GM21825 (cell line): ENCODE data around the gene DHRS7C.

Source experiments
- ATAC-seq: cut with Tn5 transposase; IDR thresholded peaks from one replicate; pipeline ENCODE4 v1.9.1; 2021; ENCODE audit warnings: mild to moderate bottlenecking, moderate library complexity; ENCODE audit not compliant: unreplicated experiment

The DHRS7C gene, protein sequence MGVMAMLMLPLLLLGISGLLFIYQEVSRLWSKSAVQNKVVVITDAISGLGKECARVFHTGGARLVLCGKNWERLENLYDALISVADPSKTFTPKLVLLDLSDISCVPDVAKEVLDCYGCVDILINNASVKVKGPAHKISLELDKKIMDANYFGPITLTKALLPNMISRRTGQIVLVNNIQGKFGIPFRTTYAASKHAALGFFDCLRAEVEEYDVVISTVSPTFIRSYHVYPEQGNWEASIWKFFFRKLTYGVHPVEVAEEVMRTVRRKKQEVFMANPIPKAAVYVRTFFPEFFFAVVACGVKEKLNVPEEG

DNA sequence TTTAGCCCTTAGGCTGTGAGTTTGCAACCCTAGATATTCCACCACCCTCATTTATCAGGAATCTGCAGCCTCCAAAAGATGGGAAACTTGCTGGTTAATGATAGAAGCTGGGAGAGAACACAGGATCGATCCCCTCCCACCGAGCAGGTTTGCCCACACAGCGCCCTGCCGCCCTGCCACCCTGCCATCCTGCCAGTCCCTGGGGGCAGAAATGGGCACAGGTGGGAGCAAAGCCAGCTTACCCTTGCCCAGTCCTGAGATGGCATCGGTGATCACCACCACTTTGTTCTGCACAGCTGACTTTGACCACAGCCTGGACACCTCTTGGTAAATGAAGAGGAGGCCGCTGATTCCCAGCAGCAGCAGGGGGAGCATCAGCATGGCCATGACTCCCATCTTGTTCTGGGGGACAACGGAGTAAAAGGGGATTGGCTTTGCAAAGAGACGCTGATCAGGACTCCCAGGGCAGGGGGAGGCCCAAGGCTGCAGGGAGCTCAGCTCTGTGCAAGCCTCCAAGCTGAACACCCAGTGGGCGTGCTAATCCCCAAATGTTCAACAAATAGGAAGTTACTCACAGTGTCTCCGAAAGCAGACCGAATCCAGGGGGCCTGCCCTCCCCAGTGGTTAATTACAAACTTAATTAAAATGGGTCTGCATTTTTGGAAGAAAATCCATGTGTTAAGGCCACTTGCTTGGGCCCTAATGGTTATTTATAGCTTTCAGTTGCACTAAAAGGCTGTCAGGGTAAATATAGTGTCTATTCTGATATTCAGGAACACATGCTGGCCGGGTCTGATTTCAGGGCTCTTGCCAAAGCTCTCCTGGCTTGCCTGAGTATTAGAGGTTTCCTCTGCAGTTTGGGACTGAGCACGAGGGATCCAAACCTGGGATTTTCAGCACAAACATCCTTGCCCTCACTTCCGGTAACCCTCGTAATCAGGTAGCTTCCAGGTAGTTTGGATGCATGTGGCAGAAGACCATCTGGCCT is at the start of gene DHRS7C:
DHRS7C (minus strand) TSS at position 704 of the 988 bp plus-strand sequence; CDS start at position 396, 308 bp downstream.
- ATAC-seq, result no peak

DNA sequence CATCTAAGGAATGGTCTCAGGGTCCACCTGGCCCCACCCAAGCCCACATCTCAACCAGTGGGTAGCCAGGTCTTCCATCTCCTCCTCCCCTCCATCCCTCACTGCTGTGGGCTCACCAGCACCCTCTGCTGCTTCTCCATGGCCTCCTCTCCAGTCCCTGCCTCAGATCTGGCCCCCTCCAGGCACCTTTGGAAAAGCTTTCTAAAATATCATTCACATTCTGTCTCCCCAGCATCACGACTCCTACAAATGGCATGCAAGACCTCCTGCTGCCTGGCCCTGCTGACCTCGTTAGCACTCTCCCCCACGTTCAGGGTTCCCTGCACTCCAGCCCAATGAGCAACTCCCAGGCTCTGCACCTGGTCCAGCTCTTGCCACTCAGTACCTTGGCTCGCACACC is 48.0 kb upstream of the DHRS7C start:
- no peak for ATAC-seq

DNA sequence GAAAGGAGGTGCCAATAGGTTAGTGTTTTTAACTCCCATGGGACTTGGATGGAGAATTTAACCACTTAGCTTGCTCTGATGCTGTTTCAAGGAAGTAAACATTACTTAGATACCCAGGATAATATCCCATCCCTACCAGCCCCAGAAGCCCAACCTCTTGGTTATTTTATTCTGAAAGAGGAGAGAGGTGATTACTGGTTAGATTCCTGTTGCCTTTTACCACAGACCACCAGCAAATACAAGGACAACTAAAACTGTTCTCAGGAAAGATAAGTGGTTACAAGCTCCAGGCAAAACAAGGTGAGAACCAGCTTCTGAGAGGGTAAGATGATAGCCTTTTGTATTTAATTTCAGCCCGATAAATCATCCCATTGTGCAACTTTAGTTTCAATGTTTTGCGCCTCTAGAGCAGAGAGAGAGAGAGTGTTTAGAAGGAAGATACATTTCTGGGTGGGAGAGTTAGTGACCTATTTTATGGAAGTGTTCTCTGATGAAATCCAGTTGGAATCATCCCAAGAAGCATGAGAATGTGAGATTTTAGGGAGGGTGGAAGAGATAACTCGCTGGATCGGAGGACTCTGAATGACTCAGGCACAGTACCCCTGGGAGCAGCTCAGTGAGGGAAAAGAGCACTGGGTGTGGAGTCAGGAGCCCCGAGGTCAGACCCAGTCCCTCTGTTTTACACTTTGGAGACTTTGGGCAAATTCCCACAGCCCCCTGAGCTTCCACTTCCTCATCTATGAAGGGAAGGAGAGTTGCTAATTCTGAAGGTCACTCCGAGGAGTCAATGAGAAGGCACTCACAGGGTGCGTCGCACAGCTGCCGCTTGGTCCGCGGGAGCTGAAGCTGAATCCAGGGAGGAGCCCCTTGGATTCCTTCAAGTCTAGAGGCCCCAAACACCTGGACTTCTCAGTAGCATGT is 46.4 kb upstream of the DHRS7C start:
- ATAC-seq, result no peak

DNA sequence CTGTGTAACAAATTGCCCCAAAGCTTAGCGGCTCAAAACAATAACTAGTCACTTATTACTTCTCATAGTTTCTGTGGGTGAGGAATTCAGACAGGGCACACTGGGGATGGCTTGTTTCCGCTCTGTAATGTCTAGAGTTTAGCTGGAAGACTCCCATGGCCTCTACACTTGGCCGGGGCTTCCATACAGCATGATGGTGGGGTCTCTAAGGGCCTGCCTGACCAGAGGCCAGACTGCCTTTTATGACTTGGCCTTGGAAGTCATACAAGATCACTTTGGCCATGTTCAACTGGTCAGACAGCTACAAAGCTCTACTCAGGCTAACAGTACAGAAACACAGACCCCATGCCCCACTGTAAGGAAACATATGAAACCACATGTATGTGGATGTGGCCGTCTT is 42.5 kb upstream of the DHRS7C start:
- ATAC-seq, result no peak

DNA sequence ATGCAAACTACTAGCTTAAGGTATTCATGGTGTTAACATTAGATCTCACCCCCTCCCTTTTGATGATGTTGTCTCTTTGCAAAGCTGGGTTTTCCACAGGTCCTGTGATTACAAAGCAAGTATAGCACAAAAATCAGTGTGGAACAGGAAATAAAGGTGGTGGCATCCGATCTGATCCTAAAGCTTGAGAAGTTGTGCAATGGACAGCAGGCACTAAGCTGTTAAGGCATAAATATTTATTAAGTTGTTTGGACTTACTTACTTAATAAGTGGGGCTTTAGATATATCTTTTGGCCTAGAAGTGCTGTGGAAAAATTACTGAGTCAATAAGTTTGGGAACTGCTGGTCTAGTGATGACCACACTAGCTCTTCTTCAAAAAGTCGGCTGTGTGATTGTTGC is 39.3 kb upstream of the DHRS7C start:
- ATAC-seq, result no peak

DNA sequence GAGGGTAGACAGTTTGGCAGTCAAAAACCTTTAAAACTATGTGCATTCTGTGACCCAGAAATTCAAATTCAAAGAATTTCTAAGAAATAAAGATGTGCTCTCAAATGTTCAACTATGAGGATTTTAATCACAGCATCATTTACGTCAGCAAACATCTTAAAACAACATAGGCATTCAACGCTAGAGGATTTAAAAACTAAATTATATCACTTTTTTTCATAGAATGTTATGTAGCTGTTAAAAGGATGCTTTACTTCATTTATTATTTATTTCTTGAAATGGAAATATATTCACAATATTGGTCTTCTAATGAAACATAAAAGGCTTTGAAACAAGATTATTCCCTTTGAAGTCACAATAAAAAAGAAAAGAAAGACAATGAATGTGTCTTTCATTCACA is 38.0 kb upstream of the DHRS7C start:
- no peak for ATAC-seq

DNA sequence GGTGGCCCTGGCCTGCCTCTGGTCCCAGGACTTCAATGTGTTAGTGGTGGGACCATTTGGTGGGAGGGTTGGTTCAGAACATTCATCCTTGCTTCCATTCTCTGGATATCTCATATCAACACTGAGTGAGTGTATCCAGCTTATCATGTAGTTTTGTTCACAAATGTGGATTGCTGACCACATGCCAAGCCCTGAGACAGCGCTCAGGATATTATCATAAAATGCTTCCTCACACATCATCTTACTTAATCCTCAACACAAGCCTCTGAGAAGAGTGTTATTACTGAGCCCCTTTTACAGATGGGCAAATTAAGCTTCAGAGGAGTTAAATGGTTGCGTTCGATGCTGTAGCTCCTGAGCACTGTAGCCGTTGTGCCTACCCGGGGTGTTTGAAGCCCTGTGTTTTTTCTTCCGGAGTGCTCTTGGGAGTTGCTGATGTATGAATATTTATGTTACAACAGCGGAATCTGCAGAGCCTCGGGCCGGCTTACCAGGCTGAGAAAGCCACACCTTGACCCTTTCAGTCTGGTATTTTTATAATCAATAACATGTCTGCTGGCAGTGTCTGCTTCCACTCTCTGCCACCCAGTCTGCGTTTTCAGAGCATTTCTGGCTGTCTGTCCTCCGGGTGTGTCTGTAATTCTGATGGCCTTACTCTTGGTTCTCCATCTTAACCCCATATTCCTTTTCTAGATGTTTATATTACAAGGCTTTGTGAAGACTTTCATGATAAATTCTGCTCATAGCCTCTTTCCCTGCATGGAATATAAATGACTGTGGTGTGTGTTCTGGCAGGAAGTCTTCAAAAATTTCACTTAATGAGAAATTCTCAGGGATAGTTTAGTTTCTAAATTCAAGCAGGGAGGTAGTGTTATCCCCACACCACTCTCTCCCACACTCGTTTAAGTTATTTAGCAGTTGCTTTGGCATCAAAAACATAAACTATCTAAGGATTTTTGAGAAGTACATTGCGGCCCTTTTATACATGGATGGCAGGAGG is 37.2 kb upstream of the DHRS7C start:
- no peak for ATAC-seq

DNA sequence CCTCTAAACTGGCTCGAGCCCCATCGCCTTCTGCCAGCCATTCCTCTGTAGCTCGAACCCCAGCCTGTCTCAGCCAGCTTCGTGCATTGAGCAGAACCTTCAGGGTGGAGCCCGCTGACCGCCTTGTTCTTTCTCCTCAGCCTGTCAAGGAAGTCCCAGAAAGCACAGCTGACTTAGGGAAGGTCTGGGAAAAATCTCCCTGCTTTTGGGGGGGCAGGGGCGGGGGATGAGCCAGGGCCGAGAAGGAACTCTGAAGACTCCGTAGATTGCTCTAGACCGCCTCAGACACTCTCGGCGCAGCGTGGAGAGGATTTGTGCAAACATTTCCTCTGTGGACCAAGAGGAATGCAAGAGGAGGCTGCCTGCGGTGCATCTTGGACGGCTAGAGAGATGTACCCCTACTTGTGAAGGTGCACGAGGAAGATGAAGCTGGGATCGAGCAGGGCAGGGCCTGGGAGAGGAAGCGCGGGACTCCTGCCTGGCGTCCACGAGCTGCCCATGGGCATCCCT is 34.3 kb upstream of the DHRS7C start, which contains the start of gene GLP2R:
GLP2R (plus strand) TSS at position 284 of the 510 bp plus-strand sequence; CDS start at position 424, 140 bp downstream.
- ATAC-seq, result no peak

DNA sequence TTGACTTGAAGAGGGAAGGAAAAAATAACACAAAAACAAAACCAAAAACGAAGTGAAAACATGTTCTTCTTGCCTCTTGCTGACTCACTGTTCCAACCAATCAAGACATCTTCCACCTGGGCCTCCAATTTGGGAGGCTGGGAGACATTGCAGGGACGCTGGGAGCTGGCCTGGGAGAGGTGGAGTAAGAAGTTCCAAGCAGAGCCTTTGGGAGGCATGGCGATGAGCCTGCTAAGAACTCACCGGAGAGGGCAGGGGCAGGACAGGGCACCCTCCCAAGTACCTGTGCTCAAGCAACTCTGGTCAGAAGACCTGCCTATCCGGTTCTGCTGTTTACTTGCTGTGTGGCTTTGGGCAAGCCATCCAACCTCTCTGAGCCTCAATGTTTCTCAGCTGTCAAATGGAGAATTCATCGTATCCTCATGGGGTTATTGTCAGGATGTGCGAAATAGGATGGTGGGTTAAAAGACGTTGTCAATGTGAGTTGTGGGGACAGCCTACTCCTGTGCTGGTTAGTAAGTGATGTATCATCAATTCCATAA is 33.5 kb upstream of the DHRS7C start:
- ATAC-seq, result no peak

DNA sequence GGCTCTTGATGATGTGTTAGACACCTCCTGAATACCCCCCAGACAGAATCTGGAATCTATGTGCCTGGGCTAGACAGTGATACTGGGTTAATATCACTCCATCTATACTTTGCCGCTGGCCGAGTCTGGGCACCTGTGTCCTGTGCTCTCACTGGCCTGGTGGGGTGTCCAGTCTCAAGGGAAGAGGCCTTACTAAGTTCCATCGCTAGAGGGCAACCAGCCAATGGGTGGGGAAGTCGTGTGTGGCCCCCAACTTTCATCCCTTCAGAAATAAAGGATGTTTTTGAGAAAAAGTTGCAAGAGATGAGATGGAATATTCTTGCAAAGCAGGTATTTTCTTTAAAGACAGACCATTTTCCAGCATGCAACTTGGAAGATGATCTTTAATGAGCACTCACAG is 32.7 kb upstream of the DHRS7C start:
- ATAC-seq, result no peak

DNA sequence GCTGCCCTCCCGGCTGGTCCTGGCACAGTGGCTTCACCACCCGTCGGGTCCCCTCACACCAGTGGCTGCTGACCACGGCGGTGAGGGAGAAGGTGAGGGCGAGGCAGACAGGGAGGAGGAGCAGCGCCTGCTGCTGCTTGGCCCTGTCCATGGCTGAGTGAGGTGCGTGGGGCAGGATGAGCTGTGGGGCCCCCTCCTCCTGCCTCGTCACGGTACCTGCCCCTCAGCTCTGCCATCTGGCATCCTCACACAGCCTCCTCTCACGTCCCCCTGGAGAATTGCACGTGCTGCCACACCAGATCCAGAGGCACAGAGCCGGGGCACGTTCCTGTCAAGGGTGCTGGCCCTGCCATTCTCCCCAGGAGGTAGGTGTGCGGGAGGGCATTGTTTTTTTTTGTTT is 30.5 kb upstream of the DHRS7C start, which contains the start of gene GSG1L2:
GSG1L2 (minus strand) TSS at position 159 of the 400 bp plus-strand sequence; CDS start at position 151, 8 bp downstream.
- no peak for ATAC-seq

DNA sequence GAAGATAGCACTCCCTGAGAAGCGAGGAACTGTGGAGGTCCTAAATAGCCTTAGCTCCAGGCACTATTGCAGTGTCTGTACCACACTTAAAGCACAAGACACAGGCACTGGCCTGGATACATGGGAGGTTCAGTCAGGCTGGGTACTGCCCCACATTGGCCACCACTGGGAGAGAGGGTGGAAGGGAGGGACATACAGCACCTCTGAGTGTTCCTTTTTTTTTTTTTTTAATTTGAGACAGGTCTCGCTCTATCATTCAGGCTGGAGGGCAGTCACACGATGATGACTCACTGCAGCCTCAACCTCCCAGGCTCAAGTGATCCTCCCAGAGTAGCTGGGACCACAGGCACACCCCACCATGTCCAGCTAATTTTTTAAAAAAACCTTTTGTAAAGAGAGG is 29.1 kb upstream of the DHRS7C start:
- no peak for ATAC-seq

DNA sequence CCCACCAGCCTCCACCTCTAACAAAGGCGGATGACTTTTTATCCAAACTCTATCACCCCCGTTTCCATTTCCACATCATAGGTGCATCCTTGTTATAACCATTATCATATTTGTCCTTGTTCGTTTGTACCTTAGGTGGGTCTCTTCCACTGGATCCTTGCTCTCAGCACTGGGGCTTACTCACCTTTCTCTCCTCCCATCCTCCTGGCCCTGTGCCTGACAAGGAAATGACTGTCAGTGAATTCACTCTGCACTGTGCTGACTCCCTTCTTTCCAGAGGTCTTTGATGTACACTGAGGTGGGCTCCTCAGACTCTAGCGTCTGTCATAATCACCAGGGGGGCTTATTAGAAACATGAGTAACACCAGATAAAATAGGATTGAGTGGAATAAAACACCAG is 27.4 kb upstream of the DHRS7C start:
- no peak for ATAC-seq

DNA sequence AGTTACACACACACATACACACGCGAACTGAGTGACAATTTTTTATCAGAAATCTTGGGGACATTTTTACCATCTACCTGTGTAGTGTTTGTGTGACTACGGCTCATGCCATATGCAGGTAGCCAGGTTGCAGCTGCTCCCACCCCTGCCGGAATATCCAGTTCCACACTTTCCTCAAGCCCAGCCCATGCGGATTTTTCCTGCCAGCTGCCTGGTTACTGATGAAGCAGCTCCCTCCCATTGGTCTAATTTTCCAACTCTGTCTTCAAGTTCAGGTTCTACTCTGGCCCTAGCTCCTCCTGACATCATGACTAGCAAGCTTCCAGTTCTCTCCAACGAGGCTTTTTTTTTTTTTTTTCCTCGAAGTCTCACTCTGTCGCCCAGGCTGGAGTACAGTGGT is 25.7 kb upstream of the DHRS7C start:
- ATAC-seq, result no peak

DNA sequence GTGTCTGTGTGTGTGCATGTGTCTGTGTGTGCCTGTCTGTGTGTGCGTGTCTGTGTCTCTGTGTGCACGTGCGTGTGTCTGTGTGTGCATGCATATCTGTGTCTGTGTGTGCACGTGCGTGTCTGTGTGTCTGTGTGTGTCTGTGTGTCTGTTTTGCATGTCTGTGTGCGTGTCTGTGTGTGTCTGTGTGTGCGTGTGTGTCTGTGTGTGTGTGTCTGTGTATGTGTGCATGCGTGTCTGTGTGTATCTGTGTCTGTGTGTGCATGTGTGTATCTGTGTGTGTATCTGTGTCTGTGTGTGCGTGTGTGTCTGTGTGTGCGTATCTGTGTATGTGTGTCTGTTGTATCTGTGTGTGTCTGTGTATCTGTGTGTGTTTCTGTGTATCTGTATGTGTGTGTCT is 25.1 kb upstream of the DHRS7C start:
- no peak for ATAC-seq

DNA sequence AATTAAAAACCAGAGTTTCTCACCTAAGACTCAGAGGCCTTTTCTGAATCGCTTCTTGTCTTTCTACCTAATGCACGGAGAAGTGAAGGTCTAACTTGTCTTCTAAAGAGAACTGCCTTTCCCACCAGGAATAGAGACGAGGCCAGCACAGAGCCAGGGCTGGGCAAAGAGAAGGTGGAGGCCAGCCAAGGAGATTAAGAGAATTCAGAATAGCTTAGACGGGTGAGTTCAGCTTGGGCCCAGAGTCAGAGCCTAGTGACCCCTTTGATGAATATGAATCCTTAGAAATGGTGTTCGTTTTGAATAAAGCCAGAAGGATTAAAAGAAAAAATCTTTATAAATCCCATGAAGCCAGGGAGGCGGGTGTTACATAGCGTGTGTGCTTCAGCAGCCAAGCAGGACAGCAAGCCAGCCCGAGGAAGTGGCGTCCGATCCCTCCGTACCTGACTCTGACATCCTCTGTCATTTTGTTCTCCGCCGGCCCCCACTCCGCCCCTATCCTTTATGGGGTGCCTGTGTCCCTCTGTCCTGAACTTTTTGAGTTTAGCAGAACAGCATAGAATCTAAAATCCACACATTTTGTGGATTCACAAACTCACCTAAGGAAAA is 23.0 kb upstream of the DHRS7C start:
- ATAC-seq, result no peak

DNA sequence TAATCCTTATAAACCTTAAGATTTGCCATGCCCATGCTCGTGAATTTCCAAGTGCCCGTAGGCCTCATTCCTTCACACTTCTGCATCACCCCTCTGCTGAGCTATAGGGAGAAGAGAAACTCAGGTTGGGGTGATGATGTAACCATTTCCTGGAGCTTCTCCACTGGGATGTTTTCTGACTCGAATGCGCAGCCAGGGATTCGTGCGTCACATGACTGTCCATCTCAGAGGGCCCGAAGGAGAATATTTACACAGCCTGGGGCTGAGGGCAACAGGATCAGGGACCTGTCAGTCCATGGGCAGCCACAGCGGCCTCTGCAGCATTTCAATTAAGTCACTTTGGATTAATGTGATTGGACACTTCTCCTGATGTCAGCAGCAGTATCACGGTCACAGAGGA is 21.8 kb upstream of the DHRS7C start:
- no peak for ATAC-seq

DNA sequence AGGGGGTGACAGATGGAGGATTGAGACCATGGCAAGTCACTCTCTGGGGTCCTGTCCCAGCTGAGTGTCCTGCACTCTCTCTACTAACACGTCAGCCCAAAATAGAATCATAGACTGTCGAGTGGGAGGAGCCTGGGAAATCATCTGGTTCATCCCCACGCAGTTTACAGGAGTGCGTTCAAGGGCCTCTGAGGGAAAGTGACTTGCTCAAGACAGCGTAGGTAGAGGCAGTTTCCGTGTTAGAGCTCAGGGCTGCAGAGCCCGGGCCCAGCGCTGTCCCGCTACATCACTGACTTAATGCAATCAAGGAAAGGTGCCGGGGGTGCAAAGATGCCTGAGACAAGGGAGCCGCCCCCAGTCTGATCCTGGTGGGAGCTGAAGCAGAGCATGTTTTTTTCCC is 20.1 kb upstream of the DHRS7C start:
- ATAC-seq, result no peak

DNA sequence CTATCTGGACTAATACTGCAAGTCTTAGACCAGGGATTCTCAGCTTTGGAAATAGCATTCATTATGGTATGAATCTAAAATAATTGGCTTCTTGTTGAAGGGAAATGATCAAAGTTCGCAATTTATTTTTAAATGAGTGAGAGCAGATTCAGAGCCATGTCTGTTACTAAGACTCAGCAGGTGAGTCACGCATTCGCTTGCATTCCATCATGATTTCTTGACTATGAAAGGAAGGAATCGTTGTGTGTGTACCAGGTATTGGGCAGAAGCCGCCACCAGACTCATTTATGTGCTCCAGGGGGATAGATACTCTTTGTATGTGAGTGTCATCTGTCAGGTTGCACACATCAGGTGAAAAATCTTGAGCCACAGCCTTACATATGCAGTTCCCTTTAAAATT is 19.7 kb upstream of the DHRS7C start:
- ATAC-seq, result no peak
